Measurements from ENCODE around the gene TMEM179B. TPM values are rescaled to one million over a fixed set of nuclear protein-coding genes. Genes with fewer than 3 reads are reported as not detected.
"Not testable (repeated sequence)": the region's sequence is repeated elsewhere in the genome, so short reads cannot be mapped to it uniquely, and the experiment has no call there.

The TMEM179B gene
- total RNA-seq: 10 to 100 TPM; 42.5 to 44.8 TPM

DNA sequence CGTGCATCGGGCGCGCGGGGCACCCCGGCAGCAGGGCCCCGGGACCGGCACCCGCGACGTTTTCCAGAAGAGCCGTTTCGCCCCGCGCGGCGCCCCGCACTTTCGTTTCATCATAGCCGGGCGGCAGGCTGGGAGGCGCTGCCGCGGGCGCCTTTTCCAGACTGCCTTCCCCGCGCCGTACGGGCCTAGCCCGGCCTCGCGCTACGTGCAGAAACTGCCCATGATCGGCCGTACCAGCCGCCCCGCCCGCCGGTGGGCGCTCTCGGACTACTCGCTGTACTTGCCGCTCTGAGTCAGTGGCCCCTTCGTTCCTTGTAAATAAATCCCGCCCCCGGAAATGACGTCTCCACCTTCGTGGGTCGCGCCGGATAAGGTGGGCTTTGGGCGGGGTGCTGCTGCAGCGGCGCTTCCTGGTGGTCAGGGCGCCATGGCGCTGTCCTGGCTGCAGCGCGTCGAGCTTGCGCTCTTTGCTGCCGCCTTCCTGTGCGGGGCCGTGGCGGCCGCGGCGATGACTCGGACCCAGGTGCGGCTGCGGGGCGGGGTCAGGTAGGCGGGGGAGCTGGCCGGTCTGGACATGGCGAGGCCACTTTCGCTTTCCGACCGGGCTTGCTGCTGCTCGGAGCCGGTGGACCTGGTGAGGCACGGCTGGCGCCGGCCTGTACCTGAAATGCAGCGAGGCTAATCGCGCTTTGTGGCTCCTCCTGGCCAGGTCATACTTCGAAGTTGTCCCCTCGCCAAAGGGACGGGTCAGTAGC is at the start of gene TMEM179B:
Gene TMEM179B, plus strand, starts transcription at position 398 of the 755 bp plus-strand sequence. Its CDS starts 30 bp downstream, at position 428.
- peak in 1 of 2 donors; percentile 32 for TF ChIP-seq CTCF (IDR thresholded peaks at IDR 0.05)
- H3K36me3 ChIP-seq: peaks cover 18% of the 10 kb centered on the region
- no peaks in the 10 kb centered on the region for H3K27me3 ChIP-seq
- peaks cover 0 to 41% of the 10 kb centered on the region in 2 donors for H3K4me1 ChIP-seq
- peak within 1 kb of the TSS; percentile 90 to 99 for H3K4me3 ChIP-seq
- peak; percentile 99 for DNase-seq (ENCODE audit: low spot score)
- peak within 1 kb of the TSS; percentile 98 to 100 for H3K27ac ChIP-seq
- no peaks in the 10 kb centered on the region for H3K9me3 ChIP-seq

DNA sequence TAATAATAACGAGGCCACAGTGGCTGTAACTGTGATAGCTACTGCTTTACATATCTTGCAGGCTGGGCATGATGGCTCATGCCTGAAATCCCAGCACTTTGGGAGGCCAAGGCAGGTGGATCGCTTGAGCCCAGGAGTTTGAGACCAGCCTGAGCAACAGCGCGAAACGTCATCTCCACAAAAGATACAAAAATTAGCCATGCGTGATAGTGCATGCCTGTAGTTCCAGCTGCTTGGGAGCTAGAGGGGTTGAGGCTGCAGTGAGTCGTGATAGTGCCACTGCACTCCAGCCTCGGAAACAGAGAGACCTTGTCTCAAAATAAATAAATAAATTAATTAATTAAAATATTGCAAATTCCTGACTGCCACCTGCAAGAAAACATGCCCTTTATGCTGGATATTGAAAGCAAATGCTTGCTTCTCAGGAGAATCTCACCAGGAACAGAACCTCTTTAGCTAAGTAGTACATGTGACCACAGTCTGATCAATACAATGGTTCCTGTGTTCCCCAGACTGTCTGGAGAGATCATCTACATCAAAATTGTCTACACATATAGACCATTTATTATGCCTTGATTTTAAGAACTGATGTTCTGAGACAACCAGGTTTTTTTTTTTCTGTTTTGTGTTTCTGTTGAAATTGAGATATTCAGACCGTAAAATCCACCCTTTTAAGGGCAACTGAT is 39.6 kb upstream of the TMEM179B start:
- TF ChIP-seq CTCF (IDR thresholded peaks at IDR 0.05): no peak
- H3K27ac ChIP-seq: no peak overlapping the region
- DNase-seq (ENCODE audit: low spot score): no peak
- H3K36me3 ChIP-seq: peaks cover 3% of the 10 kb centered on the region
- no peaks in the 10 kb centered on the region for H3K27me3 ChIP-seq
- peaks cover 0 to 12% of the 10 kb centered on the region in 2 donors for H3K4me1 ChIP-seq
- H3K4me3 ChIP-seq: no peak overlapping the region
- H3K9me3 ChIP-seq: no peaks in the 10 kb centered on the region

DNA sequence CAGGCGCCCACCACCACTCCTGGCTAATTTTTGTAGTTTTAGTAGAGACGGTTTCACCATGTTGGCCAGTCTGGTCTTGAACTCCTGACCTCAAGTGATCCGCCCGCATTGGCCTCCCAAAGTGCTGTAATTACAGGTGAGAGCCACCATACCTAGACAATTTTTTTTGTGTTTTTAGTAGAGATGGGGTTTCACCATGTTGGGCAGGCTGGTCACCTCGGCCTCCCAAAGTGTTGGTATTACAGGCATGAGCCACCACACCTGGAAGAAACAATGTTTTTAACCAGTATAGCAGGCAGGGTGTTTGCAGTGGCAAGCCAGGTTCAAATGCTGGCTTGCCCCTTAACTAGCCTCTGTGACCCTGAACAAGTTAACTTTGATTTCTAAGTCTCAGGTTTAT is 37.3 kb upstream of the TMEM179B start:
- H3K4me1 ChIP-seq: peaks cover 0 to 27% of the 10 kb centered on the region in 2 donors
- DNase-seq (ENCODE audit: low spot score); H3K27me3 ChIP-seq; H3K36me3 ChIP-seq; H3K4me3 ChIP-seq; H3K9me3 ChIP-seq; H3K27ac ChIP-seq: not testable (repeated sequence)

DNA sequence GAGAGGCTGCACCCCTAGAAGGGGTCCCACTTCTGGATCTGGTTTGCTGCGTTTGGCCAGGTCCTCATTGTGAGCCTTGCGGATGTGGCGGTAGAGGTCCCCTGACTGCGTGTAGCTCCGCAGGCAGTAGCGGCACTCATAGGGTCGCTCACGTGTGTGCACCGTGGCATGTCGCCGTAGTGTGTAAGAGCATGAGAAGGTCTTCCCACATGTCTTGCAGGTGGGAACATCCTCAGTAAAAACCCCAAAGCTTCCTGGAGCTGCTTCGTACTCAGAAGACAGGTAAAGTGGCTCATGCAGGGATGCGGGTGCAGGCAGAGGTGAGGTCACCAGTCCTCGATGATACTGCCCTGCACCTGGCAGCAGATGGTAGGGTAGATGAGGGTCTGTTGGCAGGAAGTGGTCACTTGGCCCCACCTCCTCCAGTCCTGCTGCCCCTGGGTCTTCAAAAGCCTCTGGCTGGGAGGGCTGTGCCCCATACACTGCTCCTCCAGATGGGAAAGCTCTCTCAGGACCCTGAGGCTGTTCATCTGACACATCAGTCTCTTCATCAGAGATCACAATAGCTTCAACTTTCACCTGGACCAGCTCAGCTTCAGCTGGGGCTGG is 34.9 kb upstream of the TMEM179B start:
- no peaks in the 10 kb centered on the region for H3K27me3 ChIP-seq
- DNase-seq (ENCODE audit: low spot score): no peak
- H3K4me3 ChIP-seq: no peak overlapping the region
- peaks cover 5% of the 10 kb centered on the region for H3K36me3 ChIP-seq
- H3K27ac ChIP-seq: no peak overlapping the region
- peaks cover 0 to 27% of the 10 kb centered on the region in 2 donors for H3K4me1 ChIP-seq
- TF ChIP-seq CTCF (IDR thresholded peaks at IDR 0.05): no peak
- H3K9me3 ChIP-seq: no peaks in the 10 kb centered on the region

DNA sequence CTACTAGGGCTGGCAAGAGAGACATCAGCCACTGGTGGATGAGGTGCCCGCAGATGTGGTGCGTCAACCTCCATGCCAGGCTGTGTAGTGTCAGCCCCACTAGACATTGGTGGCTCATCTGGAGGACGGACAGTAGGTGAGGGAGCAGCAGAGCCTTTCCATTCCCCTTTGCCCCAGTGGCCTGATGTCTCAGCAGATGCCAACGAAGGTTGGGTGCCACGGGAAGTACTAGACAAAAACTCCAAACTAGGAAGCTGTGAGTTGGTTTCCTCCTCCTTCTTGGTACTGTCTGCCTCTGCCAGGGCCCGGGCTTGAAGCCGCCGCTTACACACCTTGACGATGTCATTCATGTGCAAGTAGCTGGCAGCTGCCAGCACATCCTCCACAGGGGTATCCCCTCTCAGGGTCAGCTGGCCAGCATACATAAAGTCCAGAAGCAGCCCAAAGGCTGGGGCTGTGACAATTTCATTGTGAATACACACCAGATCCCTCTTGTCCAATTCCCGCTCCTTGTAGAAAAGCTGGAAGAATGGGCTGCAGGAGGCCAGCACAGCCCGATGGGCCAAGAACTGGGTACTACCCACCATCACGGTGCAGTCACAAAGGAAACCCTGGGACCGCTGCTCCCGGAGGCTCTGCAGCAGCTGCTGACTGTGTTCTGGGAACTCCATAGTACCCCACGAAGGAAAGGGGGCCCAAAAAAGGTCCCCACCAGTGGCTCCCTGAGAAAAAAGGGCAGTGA is 34.0 kb upstream of the TMEM179B start:
- Histone ChIP-seq H3K4me3 (peak overlapping the region; percentile 64 to 68), H3K36me3 (peaks cover 5% of the 10 kb centered on the region), H3K27ac (peak overlapping the region; percentile 89 to 94), H3K9me3 (no peaks in the 10 kb centered on the region), H3K27me3 (no peaks in the 10 kb centered on the region), H3K4me1 (peaks cover 0 to 27% of the 10 kb centered on the region in 2 donors)
- DNase-seq (ENCODE audit: low spot score): no peak
- TF ChIP-seq CTCF (IDR thresholded peaks at IDR 0.05): no peak

Data from right atrium auricular region (tissue), 2 donors.